HepG2 (cell line): ENCODE measurements around the gene TRPV5. TPM values are rescaled to one million over a fixed set of nuclear protein-coding genes. Genes with fewer than 3 reads are reported as not detected.

ENCODE experiments used
- ATAC-seq: fragments of 200-7000 bp; cut with Tn5 transposase; 3 replicates; pipeline ENCODE4 v1.9.1; 2020; ENCODE audit warnings: mild to moderate bottlenecking, moderate library complexity
- BruUV-seq: library from RNA; stranded (reverse); fragments of 400-500 nt; replicated peaks from 2 replicates; lab custom pipeline; 2021; lab: Mats Ljungman, UMichigan
- CTCF ChIA-PET: fragments of 300-600 bp; formaldehyde crosslinking; extraction: SDS; loops from one replicate; lab custom pipeline; 2021; ENCODE audit warnings: low total read pairs, inconsistent platforms, low intra/inter-chr PET ratio; lab: Yijun Ruan, JAX
- POLR2A ChIA-PET: fragments of 350-600 bp; sonication (Branson Sonifier 250); formaldehyde crosslinking; loops from one replicate; lab custom pipeline; 2020; ENCODE audit warnings: antibody characterized with exemption, inconsistent platforms; lab: Yijun Ruan, JAX
- DNase-seq: peaks from one replicate; pipeline ENCODE4 v3.0.0-alpha.2; 2015; ENCODE audit warnings: low spot score
- FAIRE-seq: peaks from 3 replicates; lab custom pipeline; 2011; peaks lifted over from hg19 to GRCh38; lab: Jason Lieb, UNC
- H2AFZ ChIP-seq: one replicate; pipeline ENCODE4 v1.6.1; 2011; ENCODE audit warnings: low read length, inconsistent platforms
- H3K27ac ChIP-seq: fragments of 300-600 bp; 3 replicates; pipeline ENCODE4 v1.8.0; 2011; ENCODE audit warnings: mixed run types, mild to moderate bottlenecking, mixed read lengths, low read length, inconsistent platforms; ENCODE audit not compliant: insufficient read depth; ENCODE audit errors: extremely low read length
- H3K27me3 ChIP-seq, 2 experiments: fragments of 200-600 bp in 1 of 2; 2 replicates in 1 of 2; 3 replicates in 1 of 2; pipeline versions ENCODE4 v1.6.0 to v1.8.0; 2011; ENCODE audit warnings: low read length in 2 of 2, mild to moderate bottlenecking in 2 of 2, moderate library complexity in 2 of 2, inconsistent platforms in 1 of 2; ENCODE audit not compliant: insufficient read depth in 2 of 2, control insufficient read depth in 1 of 2
- H3K36me3 ChIP-seq, 2 experiments: fragments of 200-600 bp in 1 of 2; replicated peaks in 1 of 2; 2 replicates in 1 of 2; 3 replicates in 1 of 2; pipeline versions ENCODE4 v1.5.1 to v1.8.0; 2011; ENCODE audit warnings: low read length in 2 of 2, inconsistent platforms in 1 of 2; ENCODE audit not compliant: insufficient read depth in 2 of 2, control insufficient read depth in 1 of 2
- H3K4me1 ChIP-seq: 2 replicates; pipeline ENCODE4 v1.5.1; 2012; ENCODE audit warnings: low read length, inconsistent platforms; ENCODE audit not compliant: insufficient read depth
- H3K4me2 ChIP-seq: 2 replicates; pipeline ENCODE4 v1.6.0; 2011; ENCODE audit warnings: low read depth, low read length, inconsistent platforms
- H3K4me3 ChIP-seq, 3 experiments: fragments of 200-600 bp in 1 of 3; sonication (generic), shearing (Covaris generic) in 1 of 3; replicated peaks in 1 of 3; 2 replicates each; pipeline ENCODE4 v1.5.1; 2011 to 2016; ENCODE audit warnings: low read length in 3 of 3, inconsistent platforms in 2 of 3, low read depth in 2 of 3, mild to moderate bottlenecking in 2 of 3, control low read depth in 1 of 3, mixed read lengths in 1 of 3; ENCODE audit not compliant: insufficient read depth in 1 of 3
- H3K79me2 ChIP-seq: one replicate; pipeline ENCODE4 v1.6.1; 2011; ENCODE audit warnings: low read length, inconsistent platforms; ENCODE audit not compliant: insufficient read depth
- H3K9ac ChIP-seq: 2 replicates; pipeline ENCODE4 v1.6.0; 2011; ENCODE audit warnings: mild to moderate bottlenecking, low read depth, low read length, inconsistent platforms; ENCODE audit not compliant: insufficient read depth
- H3K9me3 ChIP-seq: 2 replicates; pipeline ENCODE4 v1.5.1; 2012; ENCODE audit warnings: mild to moderate bottlenecking, low read length
- H4K20me1 ChIP-seq: 2 replicates; pipeline ENCODE4 v1.6.0; 2011; ENCODE audit warnings: inconsistent platforms, mild to moderate bottlenecking, low read length, moderate library complexity; ENCODE audit not compliant: insufficient read depth
- ASH2L ChIP-seq: fragments of 300-600, 200-600 bp; sonication (generic); IDR thresholded peaks from 2 replicates; pipeline ENCODE4 v1.7.0; 2017; ENCODE audit warnings: low read depth, mild to moderate bottlenecking, moderate library complexity, mixed read lengths, low read length; ENCODE audit not compliant: insufficient read length
- NR2F1 ChIP-seq, 2 experiments: fragments of 450-650 bp in 1 of 2; formaldehyde crosslinking in 1 of 2; IDR thresholded peaks; 2 replicates each; pipeline versions ENCODE4 v1.5.0 to v1.6.1; 2016 to 2020; ENCODE audit warnings: mild to moderate bottlenecking in 1 of 2, missing compliant biosample characterization in 1 of 2, missing genetic modification reagents in 1 of 2, moderate library complexity in 1 of 2
- PAX8 ChIP-seq: sonication (generic); formaldehyde crosslinking; IDR thresholded peaks from 2 replicates; pipeline ENCODE4 v1.8.0; 2022; ENCODE audit warnings: mild to moderate bottlenecking, missing genetic modification reagents, borderline replicate concordance
- ZNF264 ChIP-seq: sonication (generic); formaldehyde crosslinking; IDR thresholded peaks from 2 replicates; pipeline ENCODE4 v1.4.0; 2020; ENCODE audit warnings: missing genetic modification reagents
- ZNF432 ChIP-seq: sonication (generic); formaldehyde crosslinking; IDR thresholded peaks from 2 replicates; pipeline ENCODE4 v1.5.0; 2020; ENCODE audit warnings: missing genetic modification reagents, mild to moderate bottlenecking, borderline replicate concordance
- ZNF530 ChIP-seq: sonication (generic); formaldehyde crosslinking; IDR thresholded peaks from 2 replicates; pipeline ENCODE4 v1.5.0; 2020; ENCODE audit warnings: low read depth, mild to moderate bottlenecking, missing genetic modification reagents
- ZNF878 ChIP-seq: sonication (generic); formaldehyde crosslinking; IDR thresholded peaks from 2 replicates; pipeline ENCODE4 v1.8.1; 2023; ENCODE audit warnings: mild to moderate bottlenecking, missing genetic modification reagents, moderate library complexity
- WGBS: methylation state at CpG from one replicate; pipeline ENCODE4 v1.1.6; 2017; ENCODE audit warnings: low lambda C conversion rate; 5-methylcytosine and 5-hydroxymethylcytosine counted together
- in situ Hi-C: cut with HindIII; loops from 2 replicates; pipeline ENCODE4 v1.10.0; 2017; ENCODE audit warnings: low pct_unique_long_range_greater_than_20kb; ENCODE audit not compliant: extremely low pct_ligation_motif_present
- intact Hi-C: fragments of 100-400 bp; cut with micrococcal nuclease; formaldehyde crosslinking; loops from one replicate; pipeline ENCODE4 v1.10.0; 2022; ENCODE audit not compliant: unreplicated experiment
- polyA plus RNA-seq, 8 experiments: library from polyadenylated mRNA; depleted of rRNA in 3 of 8; stranded (reverse) in 7 of 8; unstranded in 1 of 8; fragments of >200 nt; fragmentation: Illumina TruSeq in 4 of 8; extraction: Trizol in 4 of 8; gene quantifications; 2 replicates each; pipeline versions ENCODE4 v1.2.1 to v1.2.3, GENCODE V29; 2011 to 2016; ENCODE audit warnings: low read depth in 4 of 8, missing spikeins in 1 of 8, mixed read lengths in 1 of 8; ENCODE audit not compliant: insufficient read depth in 1 of 8
- total RNA-seq, 5 experiments: library from RNA; depleted of rRNA; stranded (reverse); fragments of >200 nt; fragmentation: Illumina TruSeq; extraction: Trizol; gene quantifications; 2 replicates each; pipeline ENCODE4 v1.2.3, GENCODE V29; 2016; ENCODE audit warnings: low read depth in 1 of 5
- TF ChIP-seq, protein P1 (sequence below): sonication (generic); formaldehyde crosslinking; IDR thresholded peaks from 2 replicates; pipeline ENCODE4 v1.4.0; 2020; ENCODE audit warnings: missing genetic modification reagents, borderline replicate concordance

Gene TRPV5
- total and polyA plus RNA-seq, 2 of the 13 experiments (the other 11 are each of a cell fraction or from before 2014, with no cell fraction given): not detected

DNA sequence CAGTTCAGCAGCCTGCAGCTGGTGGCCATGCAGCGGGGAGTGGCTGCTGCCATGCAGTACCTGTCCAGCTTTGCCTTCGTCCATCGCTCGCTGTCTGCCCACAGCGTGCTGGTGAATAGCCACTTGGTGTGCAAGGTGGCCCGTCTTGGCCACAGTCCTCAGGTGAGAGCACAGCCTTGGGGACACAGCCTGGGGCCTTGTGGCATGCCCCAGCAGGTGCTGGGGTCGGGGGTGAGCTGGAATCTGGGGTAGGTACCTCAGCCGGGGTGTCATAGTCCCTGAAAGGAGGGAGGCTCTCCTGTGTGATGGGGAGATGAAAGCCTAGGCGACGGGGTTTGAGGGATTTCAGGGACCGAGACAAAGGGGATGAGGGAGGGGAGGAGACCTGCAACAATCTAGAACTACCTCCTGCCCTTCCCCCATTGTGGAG, 64.5 kb downstream of the TRPV5 start:
- whole genome bisulfite sequencing: 49% methylated on average over 9 of the region's 11 CpGs
- H3K79me2 ChIP-seq: no peaks in the 10 kb centered on the region
- H3K27me3 ChIP-seq: peaks cover 6 to 37% of the 10 kb centered on the region in 2 experiments; a peak in 4 of 5 replicates
- intact Hi-C loops: no loop called here
- no peak overlapping the region for H3K9ac ChIP-seq
- no peak overlapping the region for H3K4me2 ChIP-seq
- H2AFZ ChIP-seq: no peak overlapping the region
- in situ Hi-C loops: no loop called here
- ATAC-seq: no peak
- no peaks in the 10 kb centered on the region for H3K9me3 ChIP-seq
- no peaks in the 10 kb centered on the region for H3K36me3 ChIP-seq
- no peaks in the 10 kb centered on the region for H3K4me1 ChIP-seq
- H3K4me3 ChIP-seq: no peak overlapping the region
- DNase-seq: no peak
- CTCF ChIA-PET: no interaction called here
- BruUV-seq: no TSS peak
- no peak for FAIRE-seq
- POLR2A ChIA-PET: no interaction called here
- TF ChIP-seq, protein P1, sequence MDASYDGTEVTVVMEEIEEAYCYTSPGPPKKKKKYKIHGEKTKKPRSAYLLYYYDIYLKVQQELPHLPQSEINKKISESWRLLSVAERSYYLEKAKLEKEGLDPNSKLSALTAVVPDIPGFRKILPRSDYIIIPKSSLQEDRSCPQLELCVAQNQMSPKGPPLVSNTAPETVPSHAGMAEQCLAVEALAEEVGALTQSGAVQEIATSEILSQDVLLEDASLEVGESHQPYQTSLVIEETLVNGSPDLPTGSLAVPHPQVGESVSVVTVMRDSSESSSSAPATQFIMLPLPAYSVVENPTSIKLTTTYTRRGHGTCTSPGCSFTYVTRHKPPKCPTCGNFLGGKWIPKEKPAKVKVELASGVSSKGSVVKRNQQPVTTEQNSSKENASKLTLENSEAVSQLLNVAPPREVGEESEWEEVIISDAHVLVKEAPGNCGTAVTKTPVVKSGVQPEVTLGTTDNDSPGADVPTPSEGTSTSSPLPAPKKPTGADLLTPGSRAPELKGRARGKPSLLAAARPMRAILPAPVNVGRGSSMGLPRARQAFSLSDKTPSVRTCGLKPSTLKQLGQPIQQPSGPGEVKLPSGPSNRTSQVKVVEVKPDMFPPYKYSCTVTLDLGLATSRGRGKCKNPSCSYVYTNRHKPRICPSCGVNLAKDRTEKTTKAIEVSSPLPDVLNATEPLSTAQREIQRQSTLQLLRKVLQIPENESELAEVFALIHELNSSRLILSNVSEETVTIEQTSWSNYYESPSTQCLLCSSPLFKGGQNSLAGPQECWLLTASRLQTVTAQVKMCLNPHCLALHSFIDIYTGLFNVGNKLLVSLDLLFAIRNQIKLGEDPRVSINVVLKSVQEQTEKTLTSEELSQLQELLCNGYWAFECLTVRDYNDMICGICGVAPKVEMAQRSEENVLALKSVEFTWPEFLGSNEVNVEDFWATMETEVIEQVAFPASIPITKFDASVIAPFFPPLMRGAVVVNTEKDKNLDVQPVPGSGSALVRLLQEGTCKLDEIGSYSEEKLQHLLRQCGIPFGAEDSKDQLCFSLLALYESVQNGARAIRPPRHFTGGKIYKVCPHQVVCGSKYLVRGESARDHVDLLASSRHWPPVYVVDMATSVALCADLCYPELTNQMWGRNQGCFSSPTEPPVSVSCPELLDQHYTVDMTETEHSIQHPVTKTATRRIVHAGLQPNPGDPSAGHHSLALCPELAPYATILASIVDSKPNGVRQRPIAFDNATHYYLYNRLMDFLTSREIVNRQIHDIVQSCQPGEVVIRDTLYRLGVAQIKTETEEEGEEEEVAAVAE (CRISPR knock-in tag): no peak
- TF ChIP-seq PAX8 (no peak), ZNF432 (CRISPR knock-in tag) (no peak), NR2F1 (CRISPR knock-in tag; IDR thresholded peaks at IDR 0.05) (no peak), ZNF264 (CRISPR knock-in tag) (no peak), ZNF878 (CRISPR knock-in tag) (no peak), ZNF530 (CRISPR knock-in tag) (no peak), ASH2L (no peak)
- H4K20me1 ChIP-seq: no peaks in the 10 kb centered on the region
- no peak overlapping the region for H3K27ac ChIP-seq
